Endothelial cell of umbilical vein (primary cell): ENCODE measurements around the gene RPS29. TPM values are rescaled to one million over a fixed set of nuclear protein-coding genes. Genes with fewer than 3 reads are reported as not detected.

ENCODE experiments used
- BruUV-seq: library from RNA; stranded (reverse); fragments of 400-500 nt; replicated peaks from 2 replicates; lab custom pipeline; 2021; lab: Mats Ljungman, UMichigan
- CTCF ChIA-PET: fragments of 300-600, 350-600 bp; sonication (Branson Sonifier 250); formaldehyde crosslinking; loops from one replicate; lab custom pipeline; 2021; ENCODE audit warnings: antibody characterized with exemption, inconsistent platforms; lab: Charles Lee
- POLR2A ChIA-PET: fragments of 300-600, 350-600 bp; sonication (Branson Sonifier 250); formaldehyde crosslinking; loops from one replicate; lab custom pipeline; 2021; ENCODE audit warnings: antibody characterized with exemption, inconsistent platforms; lab: Charles Lee
- DNase-seq: peaks from one replicate; pipeline ENCODE4 v3.0.0-alpha.2; 2011; ENCODE audit warnings: low read depth, low spot score
- FAIRE-seq: peaks from 2 replicates; lab custom pipeline; 2011; peaks lifted over from hg19 to GRCh38; lab: Jason Lieb, UNC
- H2AFZ ChIP-seq: 2 replicates; pipeline ENCODE4 v1.6.0; 2012; ENCODE audit warnings: low read depth, low read length, control low read depth, inconsistent platforms
- H3K27ac ChIP-seq: 2 replicates; pipeline ENCODE4 v1.5.1; 2011; ENCODE audit warnings: low read depth, mild to moderate bottlenecking, control low read depth, low read length, moderate library complexity; ENCODE audit not compliant: insufficient read depth
- H3K27me3 ChIP-seq, 2 experiments: 2 replicates each; pipeline versions ENCODE4 v1.6.0 to v1.6.1; 2011; ENCODE audit warnings: low read length in 2 of 2, mixed read lengths in 1 of 2; ENCODE audit not compliant: control insufficient read depth in 2 of 2, insufficient read depth in 2 of 2
- H3K36me3 ChIP-seq, 2 experiments: 2 replicates in 1 of 2; 3 replicates in 1 of 2; pipeline ENCODE4 v1.5.1; 2011; ENCODE audit warnings: low read length in 2 of 2, mild to moderate bottlenecking in 1 of 2, moderate library complexity in 1 of 2; ENCODE audit not compliant: control insufficient read depth in 2 of 2, insufficient read depth in 2 of 2; ENCODE audit errors: extremely low read depth in 1 of 2
- H3K4me1 ChIP-seq: 3 replicates; pipeline ENCODE4 v1.5.1; 2011; ENCODE audit warnings: mild to moderate bottlenecking, low read length; ENCODE audit not compliant: control insufficient read depth, insufficient read depth; ENCODE audit errors: extremely low read depth
- H3K4me2 ChIP-seq: 2 replicates; pipeline ENCODE4 v1.6.1; 2011; ENCODE audit warnings: low read length, control low read depth, mixed read lengths; ENCODE audit not compliant: insufficient read depth
- H3K4me3 ChIP-seq, 3 experiments: fragments of 200-600 bp in 1 of 3; sonication (generic), shearing (Covaris generic) in 1 of 3; replicated peaks in 1 of 3; 2 replicates each; pipeline ENCODE4 v1.5.1; 2011 to 2016; ENCODE audit warnings: control low read depth in 3 of 3, low read length in 3 of 3, mild to moderate bottlenecking in 2 of 3, inconsistent platforms in 1 of 3, low read depth in 1 of 3, moderate library complexity in 1 of 3; ENCODE audit not compliant: insufficient read depth in 1 of 3
- H3K79me2 ChIP-seq: 2 replicates; pipeline ENCODE4 v1.6.0; 2012; ENCODE audit warnings: low read length, inconsistent platforms; ENCODE audit not compliant: control insufficient read depth, insufficient read depth
- H3K9ac ChIP-seq: replicated peaks from 2 replicates; pipeline ENCODE3; 2011; ENCODE audit warnings: low read length, control low read depth; ENCODE audit not compliant: insufficient read depth; ENCODE audit errors: extremely low read depth
- H3K9me1 ChIP-seq: replicated peaks from 3 replicates; pipeline ENCODE4 v1.6.0; 2011; ENCODE audit warnings: mild to moderate bottlenecking, low read length; ENCODE audit not compliant: control insufficient read depth, insufficient read depth; ENCODE audit errors: extremely low read depth
- H3K9me3 ChIP-seq: replicated peaks from 2 replicates; pipeline ENCODE4 v1.5.1; 2012; ENCODE audit warnings: low read length, inconsistent platforms; ENCODE audit not compliant: control insufficient read depth, insufficient read depth
- H4K20me1 ChIP-seq: replicated peaks from 2 replicates; pipeline ENCODE3; 2011; ENCODE audit warnings: mild to moderate bottlenecking, low read length; ENCODE audit not compliant: control insufficient read depth, insufficient read depth; ENCODE audit errors: extremely low read depth
- EZH2 ChIP-seq: IDR thresholded peaks from 2 replicates; pipeline ENCODE4 v1.6.1; 2012; ENCODE audit warnings: borderline replicate concordance, low read depth, mild to moderate bottlenecking, moderate library complexity, low read length, inconsistent platforms; ENCODE audit not compliant: severe bottlenecking
- FOS ChIP-seq: IDR thresholded peaks from 2 replicates; pipeline ENCODE4 v1.6.1; 2011; ENCODE audit warnings: mild to moderate bottlenecking, low read length, moderate library complexity, borderline replicate concordance; ENCODE audit not compliant: insufficient read depth
- GATA2 ChIP-seq: IDR thresholded peaks from 2 replicates; pipeline ENCODE4 v1.7.0; 2011; ENCODE audit warnings: low read depth, mild to moderate bottlenecking, moderate library complexity, mixed read lengths, low read length; ENCODE audit not compliant: insufficient read length, insufficient read depth
- JUN ChIP-seq: IDR thresholded peaks from 2 replicates; pipeline ENCODE4 v1.6.1; 2011; ENCODE audit warnings: borderline replicate concordance, low read depth; ENCODE audit not compliant: insufficient read length, insufficient read depth
- MYC ChIP-seq: IDR thresholded peaks from one replicate; pipeline ENCODE4 v1.6.1; 2011; ENCODE audit warnings: mild to moderate bottlenecking, low read depth, low read length
- POLR2A ChIP-seq: IDR thresholded peaks from 2 replicates; pipeline ENCODE4 v1.6.1; 2012; ENCODE audit warnings: low read depth, mild to moderate bottlenecking, control low read depth, low read length
- POLR2AphosphoS5 ChIP-seq: IDR thresholded peaks from 2 replicates; pipeline ENCODE4 v1.6.1; 2012; ENCODE audit warnings: low read depth, mild to moderate bottlenecking, control low read depth, low read length, moderate library complexity; ENCODE audit not compliant: insufficient read depth
- dilution Hi-C: fragments of 300-500 bp; cut with MboI; formaldehyde crosslinking; loops from one replicate; pipeline ENCODE4 v1.15.0; 2019; ENCODE audit warnings: low sequenced_read_pairs; ENCODE audit not compliant: extremely low pct_ligation_motif_present
- intact Hi-C: fragments of 100-400 bp; cut with micrococcal nuclease; formaldehyde crosslinking; loops from one replicate; pipeline ENCODE4 v1.10.0; 2022
- polyA plus RNA-seq, 4 experiments: library from polyadenylated mRNA; depleted of rRNA in 3 of 4; stranded (reverse) in 3 of 4; unstranded in 1 of 4; fragments of >200 nt; gene quantifications; 2 replicates each; pipeline versions ENCODE4 v1.2.1 to v1.2.3, GENCODE V29; 2011 to 2012; ENCODE audit warnings: missing spikeins in 1 of 4
- total RNA-seq: library from RNA; stranded (reverse); gene quantifications from 2 replicates; pipeline ENCODE4 v1.2.3, GENCODE V29; 2021
- TF ChIP-seq, protein P1 (sequence below), 2 donors: IDR thresholded peaks; 1 replicate in 1 of 2; 2 replicates in 1 of 2; pipeline ENCODE4 v1.5.1; 2011; ENCODE audit warnings: low read length in 2 of 2, mild to moderate bottlenecking in 2 of 2, moderate library complexity in 2 of 2, control low read depth in 1 of 2, inconsistent platforms in 1 of 2, low read depth in 1 of 2; ENCODE audit not compliant: insufficient read depth in 1 of 2; ENCODE audit errors: extremely low read depth in 1 of 2
- TF ChIP-seq, protein P2 (sequence below): IDR thresholded peaks from 2 replicates; pipeline ENCODE4 v1.6.1; 2011; ENCODE audit not compliant: insufficient read depth, insufficient read length

RPS29 gene
- total and polyA plus RNA-seq, 2 donors (not counting 3 experiments of a cell fraction or from before 2014, with no cell fraction given), result 1,408 to 14,040 TPM

DNA sequence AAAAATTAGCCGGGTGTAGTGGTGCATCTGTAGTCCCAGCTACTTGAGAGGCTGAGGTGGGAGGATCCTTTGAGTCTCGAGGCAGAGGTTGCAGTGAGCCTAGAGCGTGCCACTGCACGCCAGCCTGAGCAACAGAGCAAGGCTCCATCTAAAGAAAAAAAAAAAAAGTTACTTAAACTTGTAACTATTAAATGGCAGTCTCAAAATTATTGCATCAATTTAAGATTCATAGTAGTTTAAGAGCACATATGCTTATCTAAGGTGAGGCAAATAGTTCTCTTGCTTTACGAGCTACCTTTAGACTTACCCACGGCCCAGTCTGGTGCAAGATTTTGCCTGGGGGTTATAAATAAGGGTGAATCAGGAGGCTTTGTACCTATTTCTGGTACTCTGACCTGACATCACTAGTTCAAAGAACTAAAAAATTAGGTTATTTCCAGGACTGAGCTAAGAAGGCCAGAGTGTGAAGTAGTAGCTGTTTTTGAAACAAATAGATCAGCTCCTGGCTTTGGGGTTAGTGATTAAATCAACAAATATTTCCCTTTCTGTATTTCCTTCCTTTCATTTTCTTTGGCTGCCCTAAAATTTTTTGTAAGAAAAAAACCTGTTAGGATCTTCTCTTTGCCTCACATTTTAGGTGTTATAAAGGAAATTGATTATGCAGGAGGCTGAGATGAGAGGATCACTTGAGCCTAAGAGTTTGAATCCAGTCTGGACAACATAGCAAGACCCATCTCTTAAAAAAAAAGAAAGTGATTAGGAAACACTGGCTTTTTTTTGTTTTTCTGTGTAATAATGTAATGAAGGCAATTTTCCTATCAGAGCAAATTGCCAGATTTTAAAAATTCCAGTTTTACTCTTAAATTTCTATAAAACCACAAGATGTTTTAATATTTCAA, 38.0 kb upstream of the RPS29 start:
- DNase-seq (peak; percentile 68), FAIRE-seq (peak; percentile 71)
- intact Hi-C loops, result loop anchor here (10.0 kb wide), 1 partner anchor 611 kb away; the partner anchor contains the start of gene SOS2
- no peaks in the 10 kb centered on the region for H3K27me3 ChIP-seq
- peak overlapping the region; percentile 34 for H3K9ac ChIP-seq
- H3K4me1 ChIP-seq, result peaks cover 36% of the 10 kb centered on the region
- H3K4me3 ChIP-seq, result peak overlapping the region in 1 of 3 experiments; percentile 95
- POLR2A ChIA-PET, result interaction anchor here (1.1 kb wide), 1 partner anchor 10 kb away, joined by 8 read pairs; no protein-coding TSS in a partner anchor
- H3K9me1 ChIP-seq, result no peaks in the 10 kb centered on the region
- BruUV-seq, result no TSS peak
- H3K9me3 ChIP-seq, result no peaks in the 10 kb centered on the region
- CTCF ChIA-PET, result interaction anchor here (0.8 to 6.4 kb wide), 8 partner anchors 9 to 238 kb away, joined by 3 to 80 read pairs (median 4); partner anchors contain the start of genes DNAAF2 and RPS29
- dilution Hi-C loops, result no loop called here
- no peak overlapping the region for H2AFZ ChIP-seq
- H4K20me1 ChIP-seq, result no peaks in the 10 kb centered on the region
- H3K79me2 ChIP-seq, result peaks cover 66% of the 10 kb centered on the region
- H3K27ac ChIP-seq, result peak overlapping the region; percentile 38
- TF ChIP-seq GATA2 (no peak), POLR2A (peak; percentile 14), FOS (no peak)
- H3K4me2 ChIP-seq, result peak overlapping the region; percentile 86
- no peaks in the 10 kb centered on the region for H3K36me3 ChIP-seq

DNA sequence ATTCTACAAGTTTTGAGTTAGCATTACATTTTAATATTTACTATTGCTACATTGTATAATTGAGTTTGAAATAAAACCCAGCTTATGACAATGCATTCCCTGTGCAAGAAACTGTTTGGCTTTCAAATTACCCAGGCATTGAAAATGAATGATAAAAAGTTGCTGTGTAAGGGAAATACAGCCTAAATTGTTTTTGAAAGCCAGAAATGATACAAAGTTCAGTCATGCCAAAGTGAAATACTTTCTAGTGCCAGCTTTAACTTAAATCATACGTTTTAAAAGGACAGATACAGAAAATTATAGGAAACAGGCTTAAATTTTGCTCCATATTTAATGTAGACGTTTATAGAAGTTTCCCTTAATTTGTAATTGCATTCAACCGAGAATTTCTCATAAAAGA, 37.2 kb upstream of the RPS29 start:
- FAIRE-seq, result peak; percentile 52
- Histone ChIP-seq H3K27me3 (no peaks in the 10 kb centered on the region), H3K9ac (peak overlapping the region; percentile 90), H3K36me3 (no peaks in the 10 kb centered on the region), H2AFZ (no peak overlapping the region), H4K20me1 (no peaks in the 10 kb centered on the region), H3K9me3 (no peaks in the 10 kb centered on the region), H3K4me2 (peak overlapping the region; percentile 86), H3K27ac (no peak overlapping the region), H3K4me3 (peak overlapping the region in 2 of 3 experiments; percentile 83 to 95), H3K9me1 (no peaks in the 10 kb centered on the region), H3K79me2 (peaks cover 70% of the 10 kb centered on the region), H3K4me1 (peaks cover 40% of the 10 kb centered on the region)
- peak; percentile 13 for DNase-seq
- TF ChIP-seq, protein P1, sequence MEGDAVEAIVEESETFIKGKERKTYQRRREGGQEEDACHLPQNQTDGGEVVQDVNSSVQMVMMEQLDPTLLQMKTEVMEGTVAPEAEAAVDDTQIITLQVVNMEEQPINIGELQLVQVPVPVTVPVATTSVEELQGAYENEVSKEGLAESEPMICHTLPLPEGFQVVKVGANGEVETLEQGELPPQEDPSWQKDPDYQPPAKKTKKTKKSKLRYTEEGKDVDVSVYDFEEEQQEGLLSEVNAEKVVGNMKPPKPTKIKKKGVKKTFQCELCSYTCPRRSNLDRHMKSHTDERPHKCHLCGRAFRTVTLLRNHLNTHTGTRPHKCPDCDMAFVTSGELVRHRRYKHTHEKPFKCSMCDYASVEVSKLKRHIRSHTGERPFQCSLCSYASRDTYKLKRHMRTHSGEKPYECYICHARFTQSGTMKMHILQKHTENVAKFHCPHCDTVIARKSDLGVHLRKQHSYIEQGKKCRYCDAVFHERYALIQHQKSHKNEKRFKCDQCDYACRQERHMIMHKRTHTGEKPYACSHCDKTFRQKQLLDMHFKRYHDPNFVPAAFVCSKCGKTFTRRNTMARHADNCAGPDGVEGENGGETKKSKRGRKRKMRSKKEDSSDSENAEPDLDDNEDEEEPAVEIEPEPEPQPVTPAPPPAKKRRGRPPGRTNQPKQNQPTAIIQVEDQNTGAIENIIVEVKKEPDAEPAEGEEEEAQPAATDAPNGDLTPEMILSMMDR (IDR thresholded peaks at IDR 0.05; ENCODE audit: extremely low read depth in 1 of 2, insufficient read depth in 1 of 2, low read depth in 1 of 2, low read length in 2 of 2), result no peak
- TF ChIP-seq POLR2A, result no peak
- TF ChIP-seq JUN, result no peak
- TF ChIP-seq GATA2, result no peak
- TF ChIP-seq, protein P2, sequence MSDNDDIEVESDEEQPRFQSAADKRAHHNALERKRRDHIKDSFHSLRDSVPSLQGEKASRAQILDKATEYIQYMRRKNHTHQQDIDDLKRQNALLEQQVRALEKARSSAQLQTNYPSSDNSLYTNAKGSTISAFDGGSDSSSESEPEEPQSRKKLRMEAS, result no peak
- no peak for TF ChIP-seq POLR2AphosphoS5
- no peak for TF ChIP-seq MYC
- no peak for TF ChIP-seq EZH2
- no peak for TF ChIP-seq FOS
- intact Hi-C loops (loop anchor here (10.0 kb wide), 1 partner anchor 611 kb away; the partner anchor contains the start of gene SOS2), dilution Hi-C loops (no loop called here)
- CTCF ChIA-PET, result interaction anchor here (1.2 to 6.4 kb wide), 5 partner anchors 10 to 239 kb away, joined by 3 to 80 read pairs (median 8); partner anchors contain the start of genes DNAAF2 and RPS29
- BruUV-seq, result no TSS peak
- POLR2A ChIA-PET, result interaction anchor here (0.7 kb wide), 1 partner anchor 8 kb away, joined by 3 read pairs; no protein-coding TSS in a partner anchor
